ENCODE data around the gene ARL10.
A peak's percentile ranks its signal among the peaks of the same experiment; 100 is the strongest.

ARL10 gene

DNA sequence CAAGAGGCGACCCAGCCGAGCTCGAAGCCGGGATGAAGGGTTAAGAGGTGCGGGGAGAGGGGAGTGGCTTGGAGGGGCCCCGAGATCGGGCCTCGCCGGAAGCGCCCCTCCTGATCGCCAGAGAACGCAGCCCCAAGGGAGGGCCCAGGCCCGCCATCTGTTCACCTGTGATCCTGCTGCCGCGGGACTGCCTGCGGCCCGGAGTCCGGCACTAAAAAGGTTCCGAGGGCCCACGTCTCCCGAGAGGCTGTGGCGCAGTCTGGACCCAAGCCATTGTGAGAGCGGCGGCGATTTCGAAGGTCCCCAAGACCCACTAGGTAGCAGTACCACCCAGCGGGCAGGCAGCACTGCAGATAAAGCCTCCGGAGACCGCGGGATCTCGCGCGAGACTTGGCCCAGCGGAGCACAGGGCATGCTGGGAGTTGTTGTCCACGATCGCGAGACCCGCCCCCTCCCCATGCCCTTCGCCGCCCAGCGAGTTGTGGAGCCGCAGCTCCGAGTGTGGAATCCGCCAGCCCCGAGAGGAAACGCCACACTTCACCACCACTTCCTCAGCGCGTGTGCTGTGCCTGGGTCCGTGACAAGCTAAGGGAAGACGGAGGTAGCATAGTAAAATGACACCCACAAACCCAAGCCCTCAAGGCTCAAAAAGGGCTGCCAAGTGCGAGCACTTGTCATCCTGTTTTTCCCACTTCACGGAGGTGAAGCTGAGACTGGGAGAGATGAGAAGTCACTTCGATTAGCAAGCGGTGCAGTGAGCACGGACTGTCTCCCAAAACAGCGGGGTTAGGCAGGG is 3.7 kb upstream of the ARL10 start, which contains the start of gene KIAA1191:
Gene KIAA1191, minus strand, starts transcription at position 328 of the 796 bp plus-strand sequence. CDS start 2,256 bp downstream, outside the sequence.
- peak; percentile 90 for DNase-seq

DNA sequence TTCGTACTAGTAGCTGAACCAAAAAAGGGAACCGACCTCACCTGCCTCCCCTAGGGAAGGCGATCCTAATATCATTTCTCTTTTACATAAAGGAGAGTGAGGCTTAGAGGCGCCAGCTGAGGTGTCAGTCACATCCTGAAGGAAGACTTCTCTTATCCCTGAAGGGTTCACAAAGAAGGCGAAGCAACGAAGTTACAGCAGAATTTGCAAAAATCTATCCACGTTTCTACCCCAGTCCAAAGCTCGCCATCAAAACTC is 3.1 kb upstream of the ARL10 start:
- no peak for DNase-seq

DNA sequence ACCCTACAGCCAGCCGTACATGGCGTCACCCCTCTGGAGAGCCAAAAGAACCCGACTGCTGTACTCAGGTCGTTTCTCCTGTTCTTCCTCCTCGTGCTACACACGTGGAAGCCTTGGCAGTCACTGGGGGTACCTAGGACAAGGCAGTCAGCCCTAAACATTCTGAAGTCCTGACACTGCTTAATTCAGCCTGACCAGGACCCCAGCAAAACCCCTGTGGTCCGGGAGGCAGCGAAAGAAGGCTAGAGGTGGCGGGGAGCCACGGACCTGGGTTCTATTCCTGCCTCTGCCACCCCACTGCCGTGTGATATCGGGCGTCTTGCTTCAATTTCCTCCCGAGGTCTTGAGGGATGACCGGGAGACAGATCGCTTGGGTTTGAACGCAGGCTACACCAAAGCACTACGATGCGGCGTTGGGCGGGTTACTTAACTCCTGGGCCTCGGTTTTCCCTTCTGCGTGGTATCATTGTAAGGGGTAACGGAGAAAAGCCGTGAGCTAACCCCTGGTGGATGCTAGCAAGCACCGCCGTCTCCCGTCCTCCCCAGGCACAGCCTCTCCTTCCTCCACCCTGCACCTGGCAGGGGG is 429 bp upstream of the ARL10 start:
- no peak for DNase-seq

DNA sequence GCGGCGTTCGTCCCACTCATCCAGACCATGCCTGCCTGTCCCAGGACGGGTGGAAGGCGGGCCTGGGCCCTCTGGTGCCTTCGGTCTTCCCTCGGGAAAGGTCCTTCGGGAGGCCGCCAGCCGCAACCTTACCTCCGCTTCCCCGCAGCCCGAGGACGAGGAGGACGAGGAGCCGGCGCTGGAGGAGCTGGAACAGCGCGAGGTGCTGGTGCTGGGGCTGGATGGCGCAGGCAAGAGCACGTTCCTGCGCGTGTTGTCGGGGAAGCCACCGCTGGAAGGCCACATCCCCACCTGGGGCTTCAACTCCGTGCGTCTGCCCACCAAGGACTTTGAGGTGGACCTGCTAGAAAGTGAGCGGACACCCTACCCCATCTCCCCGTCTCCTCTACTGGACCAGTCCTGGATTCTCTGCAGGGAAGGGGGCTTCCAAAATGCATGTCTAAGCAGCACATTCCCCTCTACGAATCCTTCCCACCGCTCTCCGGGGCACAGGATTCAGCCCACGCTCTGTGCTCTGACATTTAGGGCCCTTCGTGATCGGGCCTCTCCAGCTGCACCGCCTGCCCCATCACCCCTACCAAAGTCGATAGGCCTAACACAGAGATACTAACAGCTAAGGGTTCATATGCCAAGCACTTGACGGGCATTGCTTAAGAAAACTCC is 1.1 kb downstream of the ARL10 start:
- DNase-seq, result no peak

DNA sequence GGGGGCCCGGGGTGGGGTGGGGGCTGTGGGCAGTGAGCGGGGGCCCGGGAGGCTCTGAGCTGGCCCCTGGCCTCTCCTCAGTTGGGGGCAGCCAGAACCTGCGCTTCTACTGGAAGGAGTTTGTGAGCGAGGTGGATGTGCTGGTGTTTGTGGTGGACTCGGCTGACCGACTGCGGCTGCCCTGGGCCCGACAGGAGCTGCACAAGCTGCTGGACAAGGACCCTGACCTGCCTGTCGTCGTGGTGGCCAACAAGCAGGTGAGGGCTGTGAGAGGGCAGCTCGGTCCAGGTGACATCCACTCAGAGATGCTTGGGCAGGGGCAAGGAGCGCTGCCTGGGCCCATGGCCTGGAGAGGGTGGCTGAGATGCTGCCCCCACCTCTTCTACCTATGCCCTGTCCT is 3.4 kb downstream of the ARL10 start:
- DNase-seq, result no peak

DNA sequence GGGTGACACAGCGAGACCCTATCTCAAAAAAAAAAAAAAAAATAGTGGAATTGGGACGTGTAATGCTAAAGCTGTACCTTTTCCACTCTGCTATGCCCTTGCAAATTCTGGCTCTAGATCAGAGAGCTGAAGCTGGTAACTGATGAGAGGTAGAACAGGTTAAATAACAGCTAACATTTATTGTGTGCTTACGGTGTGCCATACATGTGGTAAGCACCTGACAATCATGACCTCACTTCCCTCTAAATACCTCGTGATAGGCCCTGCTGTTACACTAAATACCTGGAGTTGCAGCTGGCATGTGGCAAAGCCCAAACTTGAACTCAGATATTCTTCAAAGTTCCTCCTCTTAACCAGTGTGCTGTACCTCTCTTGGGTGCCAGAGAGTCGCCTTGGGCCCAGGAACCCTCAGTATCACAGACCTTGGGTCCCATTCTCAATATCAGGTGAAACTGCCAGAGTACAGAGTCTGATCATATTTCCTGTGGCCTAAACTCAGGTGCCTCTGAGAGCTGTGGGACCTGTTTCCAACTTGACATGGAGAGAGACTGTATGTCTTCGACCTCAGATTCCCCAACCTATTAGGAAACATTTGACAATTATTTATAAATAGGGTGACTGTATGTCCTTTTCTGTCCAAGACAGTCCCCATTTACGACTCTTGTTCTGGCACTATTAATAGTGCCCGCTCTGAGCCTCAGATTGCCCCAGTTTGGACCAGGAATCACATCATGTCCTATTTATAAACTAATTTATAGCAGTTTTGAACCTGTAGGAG is 4.8 kb downstream of the ARL10 start:
- DNase-seq, result no peak

DNA sequence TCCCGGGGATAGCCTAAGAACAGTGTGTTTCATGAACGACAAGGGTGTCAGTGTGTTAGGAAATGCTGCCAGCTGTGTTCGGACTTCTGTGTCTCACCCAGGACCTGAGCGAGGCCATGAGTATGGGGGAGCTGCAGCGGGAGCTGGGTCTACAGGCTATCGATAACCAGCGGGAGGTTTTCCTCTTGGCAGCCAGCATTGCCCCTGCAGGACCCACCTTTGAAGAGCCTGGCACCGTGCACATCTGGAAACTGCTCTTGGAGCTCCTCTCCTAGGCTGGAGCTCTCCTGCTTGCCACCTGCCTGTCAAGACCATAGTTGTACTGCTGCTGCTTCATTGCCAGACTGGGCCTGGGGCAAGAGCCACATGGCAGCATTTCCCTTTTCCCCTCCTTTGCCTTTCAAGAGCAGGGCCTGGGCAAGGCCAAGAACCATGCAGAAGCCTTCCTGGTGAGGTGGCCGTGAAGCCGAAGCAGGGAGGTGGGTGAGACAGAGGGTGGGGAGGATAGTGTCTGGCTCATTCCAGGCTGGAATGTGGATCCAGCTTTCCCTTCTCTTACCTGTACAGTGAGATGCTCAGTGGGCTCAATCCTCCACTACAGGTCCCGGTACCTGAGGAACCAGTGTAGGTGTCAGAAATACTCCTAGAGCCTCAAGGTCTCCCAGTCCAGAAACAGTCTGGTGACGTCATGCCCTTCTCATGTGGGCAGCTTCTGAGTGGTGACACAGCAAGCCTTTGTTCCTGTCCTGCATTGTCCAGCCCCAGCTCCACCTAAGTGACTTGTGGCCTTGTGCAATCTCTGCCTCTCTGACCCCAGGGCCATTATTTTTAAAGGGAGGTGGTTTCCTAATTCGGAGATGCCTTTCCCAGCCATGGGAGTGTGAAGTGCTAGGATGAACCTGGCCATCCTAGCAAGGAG is 6.6 kb downstream of the ARL10 start:
- no peak for DNase-seq

DNA sequence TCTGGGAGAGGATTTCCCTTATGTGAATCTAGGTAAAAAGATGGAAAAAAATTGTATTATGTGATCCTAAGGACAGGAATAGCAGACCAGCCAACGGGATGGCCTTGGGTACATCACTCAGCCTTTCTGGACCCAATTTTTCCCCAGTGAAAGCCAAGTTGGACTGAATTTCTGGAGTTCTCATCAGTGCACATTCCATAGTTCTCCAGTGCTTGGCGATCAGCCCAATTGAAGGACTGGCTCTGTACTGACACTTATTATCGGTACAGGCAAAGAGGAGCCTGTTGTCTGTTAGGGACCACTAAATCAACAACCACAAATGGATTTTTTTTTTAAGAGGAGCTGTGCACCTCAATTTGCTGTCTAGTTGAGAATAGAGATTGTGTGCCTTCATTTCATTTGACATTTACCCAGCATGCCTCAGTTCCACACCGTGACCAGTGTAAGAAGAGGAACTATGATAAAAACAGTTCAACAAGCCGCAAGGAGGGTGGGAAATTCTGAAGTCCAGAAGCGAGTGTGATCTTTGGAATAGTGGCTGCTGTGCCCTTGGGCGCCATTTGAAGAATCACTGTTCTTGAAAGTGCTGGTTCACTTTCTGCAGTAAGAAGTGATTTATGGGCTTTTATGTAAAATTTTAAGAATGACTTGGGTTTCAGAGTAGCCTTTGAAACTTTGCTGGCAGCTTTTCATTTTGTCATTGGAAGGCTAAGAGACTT is 8.0 kb downstream of the ARL10 start:
- DNase-seq, result no peak

DNA sequence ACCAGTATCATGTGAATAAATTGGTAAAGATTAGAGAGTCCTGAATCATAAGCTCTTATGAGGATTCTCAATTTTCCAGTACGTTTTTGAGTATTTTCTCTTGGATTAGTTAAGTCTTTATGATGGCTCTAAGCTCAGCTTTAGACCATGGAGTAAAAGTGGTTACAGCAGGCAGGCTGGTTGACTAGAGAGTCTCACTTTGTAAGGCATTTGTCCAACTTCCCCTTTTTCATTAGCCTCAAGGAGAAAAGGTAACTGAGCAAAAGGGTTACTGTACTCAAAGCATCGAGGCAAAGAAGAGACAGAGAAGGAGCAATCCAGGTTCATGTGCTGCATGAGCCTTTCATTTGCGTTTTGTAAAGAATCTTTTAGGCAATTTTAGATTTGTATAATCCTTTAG is 14.6 kb downstream of the ARL10 start:
- no peak for DNase-seq

DNA sequence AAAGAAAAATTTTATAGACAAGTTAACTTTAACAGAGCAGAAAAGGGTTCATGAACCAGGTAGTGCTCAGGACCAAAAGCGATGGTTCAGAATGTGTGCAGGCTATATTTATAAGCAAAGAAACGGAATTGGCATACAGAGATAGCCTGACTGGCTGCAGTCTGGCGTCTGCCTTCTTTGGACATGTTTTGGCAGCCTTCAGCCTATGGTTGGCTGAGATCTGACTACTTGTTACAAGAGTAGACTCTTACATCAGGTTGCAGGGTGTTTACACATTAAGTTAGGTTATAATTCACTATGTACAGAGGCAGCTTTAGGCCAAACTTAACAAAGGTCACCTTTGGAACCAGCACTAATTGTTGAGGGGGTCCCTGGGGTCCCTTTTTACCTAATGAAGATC is 16.1 kb downstream of the ARL10 start:
- no peak for DNase-seq

DNA sequence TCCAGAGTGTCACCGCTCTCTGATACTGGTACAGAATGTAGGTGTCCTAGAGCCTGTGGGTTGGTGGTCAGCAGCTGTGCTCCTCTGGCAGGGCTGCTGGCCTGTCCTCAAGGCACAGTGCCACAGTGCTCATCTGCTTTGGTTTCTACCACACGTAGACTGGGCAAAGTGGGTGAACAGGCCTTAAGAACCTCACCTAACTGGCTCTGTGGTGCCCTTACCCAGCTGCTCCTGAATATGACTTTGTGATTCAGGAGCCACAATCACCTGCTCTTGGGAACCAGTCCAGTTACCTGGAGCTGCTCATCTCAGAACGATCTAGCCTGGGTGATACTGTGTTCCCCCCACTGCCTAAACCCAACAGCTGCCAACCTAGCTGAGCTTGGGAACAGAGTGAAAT is 16.7 kb downstream of the ARL10 start:
- DNase-seq, result no peak

DNA sequence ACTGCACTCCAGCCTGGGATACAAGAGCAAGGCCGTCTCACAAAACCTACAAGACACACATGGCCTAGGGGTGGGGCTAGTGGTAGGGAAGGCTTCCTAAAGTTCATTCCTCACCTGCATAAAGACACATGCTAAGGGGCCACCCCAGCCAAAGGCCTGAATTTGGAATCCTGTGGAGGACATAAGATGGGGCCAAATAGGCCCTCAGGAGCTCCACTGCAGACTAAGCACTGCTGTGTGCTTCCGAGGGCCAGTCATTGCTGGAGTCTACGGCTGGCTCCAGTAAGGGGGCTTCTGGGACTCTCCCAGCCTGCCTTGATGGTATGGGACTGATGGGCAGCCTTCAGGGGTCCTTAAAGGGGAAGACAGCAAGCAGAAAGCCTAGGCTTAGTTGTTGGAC is 17.4 kb downstream of the ARL10 start:
- DNase-seq, result no peak

DNA sequence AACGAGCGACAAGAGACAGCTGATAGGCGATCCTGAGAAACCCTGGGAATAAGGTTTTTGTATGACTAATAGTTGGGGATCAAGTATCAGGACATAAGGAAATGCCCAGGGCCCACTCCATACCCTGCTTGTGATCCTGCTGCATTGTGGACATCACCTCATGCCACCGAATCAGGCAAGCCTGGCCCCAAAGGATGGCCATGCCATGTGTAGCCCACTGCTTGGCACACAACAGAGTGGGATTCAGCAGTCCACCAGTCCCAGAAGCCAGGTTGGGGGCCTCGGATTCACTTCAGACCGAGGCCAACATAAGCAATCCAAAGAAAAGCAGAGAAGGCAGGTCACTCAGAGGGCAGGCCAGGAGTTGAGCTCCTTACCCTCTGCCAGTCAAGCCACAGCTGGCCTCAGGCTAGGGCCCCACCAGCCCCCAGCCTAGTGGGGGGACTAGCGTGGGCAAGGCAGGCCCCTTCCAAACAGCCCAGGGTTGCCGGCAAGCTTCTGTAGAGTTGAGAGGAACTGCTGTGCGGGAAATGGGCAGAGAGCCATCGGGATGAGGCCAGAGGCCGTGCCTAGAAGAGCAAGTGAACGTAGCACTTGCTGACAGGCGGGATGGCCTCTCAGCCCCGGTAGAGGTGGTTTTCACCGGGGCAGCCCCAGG is 18.1 kb downstream of the ARL10 start:
- no peak for DNase-seq

DNA sequence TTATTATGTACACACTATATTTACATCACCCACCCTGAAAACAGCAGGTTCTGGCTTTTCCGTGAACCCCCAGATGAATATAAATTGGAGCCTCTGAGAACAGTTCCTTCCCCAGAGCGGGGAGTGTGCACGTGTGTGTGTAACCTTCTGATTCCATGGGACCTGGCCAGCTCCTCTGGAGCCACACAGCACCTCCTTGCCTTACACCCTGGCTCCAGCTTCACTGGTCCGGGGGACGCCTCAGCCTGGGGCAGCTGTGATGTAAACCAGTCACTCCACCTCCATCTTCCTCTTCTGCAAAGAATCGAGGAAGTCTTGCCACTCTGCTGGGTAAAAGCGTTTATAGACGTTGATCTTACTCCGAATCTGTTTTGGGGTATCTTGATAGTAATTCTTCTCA is 18.7 kb downstream of the ARL10 start:
- DNase-seq, result no peak

DNA sequence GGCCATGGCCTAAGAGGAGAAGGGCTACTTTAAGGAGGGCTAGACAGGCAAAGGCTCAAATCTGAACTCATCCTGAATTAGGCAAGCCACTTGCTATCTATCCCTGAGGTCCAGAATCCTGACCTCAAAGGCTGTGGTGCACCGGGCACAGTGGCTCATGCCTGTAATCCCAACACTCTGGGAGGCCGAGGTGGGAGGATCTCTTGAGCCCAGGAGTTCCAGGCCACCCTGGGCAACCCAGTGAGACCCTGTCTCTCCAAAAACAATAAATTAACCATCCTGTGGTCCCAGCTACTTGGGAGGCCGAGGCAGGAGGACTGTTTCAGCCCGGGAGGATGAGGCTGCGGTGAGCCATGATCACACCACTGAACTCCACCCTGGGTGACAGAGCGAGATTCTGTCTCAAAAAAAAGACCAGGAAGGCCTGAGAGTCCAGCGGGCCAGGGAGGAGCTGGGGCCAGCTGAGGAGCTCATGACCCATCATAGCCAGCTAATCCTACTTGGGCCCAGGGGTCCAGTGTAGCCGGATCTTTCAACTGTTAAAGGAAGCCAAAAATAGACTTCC is 19.2 kb downstream of the ARL10 start:
- no peak for DNase-seq

DNA sequence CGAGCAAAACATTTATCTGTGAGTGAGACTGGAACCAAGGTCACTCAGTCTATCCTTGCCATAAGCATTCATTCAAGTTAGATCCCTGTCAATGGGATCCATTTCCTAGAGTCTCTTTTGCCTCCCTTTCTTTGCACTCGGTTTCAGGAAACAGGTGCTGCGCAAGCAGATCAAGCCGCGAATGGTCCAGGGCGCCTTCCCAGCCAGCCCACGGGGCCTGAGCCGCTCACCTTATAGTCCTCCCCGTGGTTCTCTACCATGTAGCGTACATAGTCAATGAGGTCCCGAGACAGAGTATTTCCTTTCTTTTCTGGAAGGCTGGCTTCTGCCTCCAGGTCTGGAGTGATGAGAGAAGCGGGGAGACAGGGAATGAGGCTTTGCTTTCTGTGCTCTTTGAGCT is 19.7 kb downstream of the ARL10 start:
- DNase-seq, result no peak

DNA sequence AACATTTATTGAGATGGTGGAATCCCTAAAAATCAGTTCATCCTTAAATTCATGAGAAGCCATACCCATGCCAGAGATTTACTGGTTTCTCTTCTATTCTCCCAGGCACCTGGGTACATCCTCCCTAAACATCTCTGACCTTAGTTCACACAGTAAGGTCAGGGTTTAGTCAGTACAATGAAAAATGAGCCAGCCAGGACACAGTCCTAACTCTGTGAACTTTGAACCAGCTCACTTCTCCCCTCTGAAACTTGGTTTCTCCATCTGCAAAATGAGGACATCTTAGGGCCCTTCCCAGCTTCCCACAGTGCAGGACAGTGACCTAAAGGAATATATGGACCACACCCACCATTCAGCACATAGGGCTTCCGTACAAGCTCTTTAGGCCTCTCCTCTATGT is 21.2 kb downstream of the ARL10 start:
- no peak for DNase-seq

DNA sequence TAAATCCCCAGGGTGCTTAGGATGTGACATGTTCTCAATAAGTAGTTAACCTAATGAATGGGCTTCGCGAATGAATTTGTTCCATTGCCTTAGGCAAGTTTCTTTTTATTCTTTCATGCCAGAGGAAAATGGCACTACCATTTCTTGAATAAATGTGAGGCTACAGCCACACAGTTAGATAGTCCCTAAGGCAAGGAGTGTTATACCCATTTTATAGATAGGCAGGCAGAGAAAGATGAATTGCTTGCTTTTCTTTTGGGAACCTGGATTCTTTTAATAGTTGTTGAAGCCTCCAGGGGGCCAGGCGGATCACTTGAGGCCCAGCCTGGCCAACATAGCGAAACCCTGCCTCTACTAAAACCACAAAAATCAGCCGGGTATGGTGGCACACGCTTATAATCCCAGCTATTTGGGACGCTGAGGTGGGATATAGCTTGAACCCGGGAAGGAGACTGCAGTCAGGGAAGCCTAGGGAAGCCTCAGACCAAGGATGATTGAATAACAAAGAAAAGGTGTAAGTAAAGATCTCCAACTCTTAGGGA is 22.2 kb downstream of the ARL10 start:
- peak; percentile 17 for DNase-seq

DNA sequence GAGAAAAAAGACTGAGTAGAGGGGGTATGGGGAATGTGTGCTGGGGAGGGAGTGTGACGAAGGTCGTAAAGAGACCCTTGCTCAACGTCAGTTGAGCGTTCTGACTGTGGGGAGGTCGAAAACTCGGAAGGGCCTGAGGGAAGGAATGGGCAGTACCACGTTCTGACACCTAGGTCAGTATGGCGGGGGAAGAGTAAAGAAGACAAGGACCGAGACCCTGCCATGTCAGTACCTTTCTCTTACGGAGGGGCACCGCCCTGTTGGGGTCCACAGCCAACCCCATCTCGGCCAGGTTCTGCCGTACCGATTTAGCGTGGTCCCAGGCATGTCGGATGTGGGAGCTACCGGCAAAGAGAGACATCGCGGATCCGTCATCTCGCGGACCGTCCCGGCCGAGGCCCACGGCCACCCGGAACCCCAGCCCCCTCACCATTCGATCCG is 22.7 kb downstream of the ARL10 start:
- DNase-seq, result peak; percentile 7

DNA sequence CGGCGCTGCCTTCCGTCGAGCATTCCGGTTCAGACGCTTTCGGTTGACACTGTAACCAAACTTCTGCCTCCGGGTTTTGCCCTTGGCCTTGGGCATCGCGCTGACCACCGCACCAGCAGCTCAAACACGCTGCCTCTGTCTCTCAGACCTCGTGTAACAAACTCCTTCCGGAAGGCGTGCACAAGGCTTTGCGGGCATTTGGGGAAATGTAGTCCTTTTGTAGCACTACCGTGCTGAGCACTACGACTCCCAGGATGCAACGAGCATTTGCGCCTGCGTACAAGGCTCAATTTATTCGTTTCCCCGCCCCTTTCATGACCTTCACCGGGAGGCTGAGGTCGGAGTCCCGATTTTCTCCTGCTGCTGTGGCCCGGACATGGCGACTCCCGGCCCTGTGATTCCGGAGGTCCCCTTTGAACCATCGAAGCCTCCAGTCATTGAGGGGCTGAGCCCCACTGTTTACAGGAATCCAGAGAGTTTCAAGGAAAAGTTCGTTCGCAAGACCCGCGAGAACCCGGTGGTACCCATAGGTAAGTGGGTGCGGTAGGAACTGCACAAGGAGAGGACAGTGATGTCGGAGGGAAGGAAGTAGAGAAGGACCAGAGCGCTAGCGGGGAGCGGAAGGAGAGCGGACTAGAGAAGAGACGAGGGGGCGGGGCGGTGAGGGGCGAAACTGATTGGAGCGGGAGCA is 23.3 kb downstream of the ARL10 start, which contains the start of the genes HIGD2A and NOP16:
Gene HIGD2A, plus strand, starts transcription at position 308 of the 691 bp plus-strand sequence. Its CDS starts 69 bp downstream, at position 377.
Gene NOP16, minus strand, starts transcription at position 155 of the 691 bp plus-strand sequence. Its CDS starts 59 bp downstream, at position 96.
- DNase-seq, result peak; percentile 99
